WTC11 (cell line): Measurements from ENCODE around the gene ARIH2.

ENCODE experiments used
- GTF2I ChIP-seq: fragments of 250-450 bp; sonication (Bioruptor Pico); conservative IDR thresholded peaks from 2 replicates; pipeline ENCODE4 v1.4.0; 2021; ENCODE audit warnings: mild to moderate bottlenecking
- JUN ChIP-seq: sonication (generic); formaldehyde crosslinking; IDR thresholded peaks from 2 replicates; pipeline ENCODE4 v1.8.0; 2023; ENCODE audit warnings: mild to moderate bottlenecking, missing genetic modification reagents
- MYBL2 ChIP-seq: sonication (generic); formaldehyde crosslinking; IDR thresholded peaks from 2 replicates; pipeline ENCODE4 v1.8.1; 2023; ENCODE audit warnings: mild to moderate bottlenecking, moderate library complexity, missing genetic modification reagents
- TCF7 ChIP-seq: sonication (generic); formaldehyde crosslinking; IDR thresholded peaks from 2 replicates; pipeline ENCODE4 v1.8.0; 2022; ENCODE audit warnings: mild to moderate bottlenecking, low read depth, missing genetic modification reagents, moderate library complexity
- ZNF219 ChIP-seq: sonication (generic); formaldehyde crosslinking; IDR thresholded peaks from 2 replicates; pipeline ENCODE4 v1.8.0; 2023; ENCODE audit warnings: missing genetic modification reagents, mild to moderate bottlenecking, borderline replicate concordance
- TF ChIP-seq, protein P1 (sequence below): sonication (generic); formaldehyde crosslinking; IDR thresholded peaks from 2 replicates; pipeline ENCODE4 v1.8.1; 2023; ENCODE audit warnings: mild to moderate bottlenecking, missing genetic modification reagents
- TF ChIP-seq, protein P2 (sequence below): fragments of 200-600 bp; IDR thresholded peaks from 2 replicates; pipeline ENCODE4 v1.8.0; 2022; ENCODE audit warnings: antibody characterized with exemption

DNA sequence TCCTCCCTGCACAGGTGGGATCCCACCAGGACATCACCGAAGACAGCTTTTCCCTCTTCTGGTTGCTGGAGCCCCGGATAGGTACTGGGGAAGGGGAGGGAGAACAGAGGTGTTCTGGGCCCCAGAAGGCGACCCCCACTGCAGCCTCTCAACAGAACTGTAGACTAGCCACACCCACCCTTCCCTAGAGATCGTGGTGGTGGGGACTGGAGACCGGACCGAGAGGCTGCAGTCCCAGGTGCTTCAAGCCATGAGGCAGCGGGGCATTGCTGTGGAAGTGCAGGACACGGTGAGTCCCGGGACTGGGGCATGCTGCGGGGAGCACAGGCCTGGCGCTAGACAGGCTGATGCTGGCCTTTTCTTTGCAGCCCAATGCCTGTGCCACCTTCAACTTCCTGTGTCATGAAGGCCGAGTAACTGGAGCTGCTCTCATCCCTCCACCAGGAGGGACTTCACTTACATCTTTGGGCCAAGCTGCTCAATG is 104.1 kb downstream of the ARIH2 start:
- TF ChIP-seq TCF7 (CRISPR knock-in tag): no peak
- TF ChIP-seq, protein P1, sequence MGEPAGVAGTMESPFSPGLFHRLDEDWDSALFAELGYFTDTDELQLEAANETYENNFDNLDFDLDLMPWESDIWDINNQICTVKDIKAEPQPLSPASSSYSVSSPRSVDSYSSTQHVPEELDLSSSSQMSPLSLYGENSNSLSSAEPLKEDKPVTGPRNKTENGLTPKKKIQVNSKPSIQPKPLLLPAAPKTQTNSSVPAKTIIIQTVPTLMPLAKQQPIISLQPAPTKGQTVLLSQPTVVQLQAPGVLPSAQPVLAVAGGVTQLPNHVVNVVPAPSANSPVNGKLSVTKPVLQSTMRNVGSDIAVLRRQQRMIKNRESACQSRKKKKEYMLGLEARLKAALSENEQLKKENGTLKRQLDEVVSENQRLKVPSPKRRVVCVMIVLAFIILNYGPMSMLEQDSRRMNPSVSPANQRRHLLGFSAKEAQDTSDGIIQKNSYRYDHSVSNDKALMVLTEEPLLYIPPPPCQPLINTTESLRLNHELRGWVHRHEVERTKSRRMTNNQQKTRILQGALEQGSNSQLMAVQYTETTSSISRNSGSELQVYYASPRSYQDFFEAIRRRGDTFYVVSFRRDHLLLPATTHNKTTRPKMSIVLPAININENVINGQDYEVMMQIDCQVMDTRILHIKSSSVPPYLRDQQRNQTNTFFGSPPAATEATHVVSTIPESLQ (CRISPR knock-in tag): no peak
- no peak for TF ChIP-seq GTF2I
- TF ChIP-seq, protein P2, sequence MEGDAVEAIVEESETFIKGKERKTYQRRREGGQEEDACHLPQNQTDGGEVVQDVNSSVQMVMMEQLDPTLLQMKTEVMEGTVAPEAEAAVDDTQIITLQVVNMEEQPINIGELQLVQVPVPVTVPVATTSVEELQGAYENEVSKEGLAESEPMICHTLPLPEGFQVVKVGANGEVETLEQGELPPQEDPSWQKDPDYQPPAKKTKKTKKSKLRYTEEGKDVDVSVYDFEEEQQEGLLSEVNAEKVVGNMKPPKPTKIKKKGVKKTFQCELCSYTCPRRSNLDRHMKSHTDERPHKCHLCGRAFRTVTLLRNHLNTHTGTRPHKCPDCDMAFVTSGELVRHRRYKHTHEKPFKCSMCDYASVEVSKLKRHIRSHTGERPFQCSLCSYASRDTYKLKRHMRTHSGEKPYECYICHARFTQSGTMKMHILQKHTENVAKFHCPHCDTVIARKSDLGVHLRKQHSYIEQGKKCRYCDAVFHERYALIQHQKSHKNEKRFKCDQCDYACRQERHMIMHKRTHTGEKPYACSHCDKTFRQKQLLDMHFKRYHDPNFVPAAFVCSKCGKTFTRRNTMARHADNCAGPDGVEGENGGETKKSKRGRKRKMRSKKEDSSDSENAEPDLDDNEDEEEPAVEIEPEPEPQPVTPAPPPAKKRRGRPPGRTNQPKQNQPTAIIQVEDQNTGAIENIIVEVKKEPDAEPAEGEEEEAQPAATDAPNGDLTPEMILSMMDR: no peak
- no peak for TF ChIP-seq JUN
- TF ChIP-seq ZNF219: no peak
- TF ChIP-seq MYBL2 (CRISPR knock-in tag): no peak
